Tibial nerve (tissue), 4 donors: Measurements from ENCODE around the gene SPAAR. TPM values are rescaled to one million over a fixed set of nuclear protein-coding genes. Genes with fewer than 3 reads are reported as not detected.

Experiments used
- DNase-seq, 2 donors: peaks; one replicate each; pipeline ENCODE4 v3.0.0-alpha.2; 2019; ENCODE audit warnings: low spot score in 2 of 2
- H3K27ac ChIP-seq, 4 donors: fragments of 200-600 bp; sonication (generic) in 3 of 4; one replicate each; pipeline ENCODE4 v1.5.1; 2017 to 2019; ENCODE audit warnings: mild to moderate bottlenecking in 1 of 4
- H3K27me3 ChIP-seq, 2 donors: fragments of 200-600 bp; sonication (generic) in 1 of 2; one replicate each; pipeline versions ENCODE4 v1.5.1 to v1.6.0; 2017 to 2019
- H3K36me3 ChIP-seq, 3 donors: fragments of 200-600 bp; sonication (generic); one replicate each; pipeline ENCODE4 v1.5.1; 2018 to 2019
- H3K4me1 ChIP-seq, 4 donors: fragments of 200-600 bp; sonication (generic) in 3 of 4; one replicate each; pipeline ENCODE4 v1.5.1; 2017 to 2019
- H3K4me3 ChIP-seq, 4 donors: fragments of 200-600 bp; sonication (generic) in 3 of 4; one replicate each; pipeline ENCODE4 v1.5.1; 2017 to 2019; ENCODE audit warnings: mild to moderate bottlenecking in 1 of 4, moderate library complexity in 1 of 4
- H3K9me3 ChIP-seq, 4 donors: fragments of 200-600 bp; sonication (generic) in 3 of 4; one replicate each; pipeline ENCODE4 v1.5.1; 2017 to 2019
- EP300 ChIP-seq, 2 donors: sonication (generic); formaldehyde crosslinking; IDR thresholded peaks; one replicate each; pipeline ENCODE4 v1.6.1; 2017; ENCODE audit warnings: antibody characterized with exemption in 2 of 2, mild to moderate bottlenecking in 1 of 2
- POLR2A ChIP-seq, 2 donors: fragments of 450-650 bp; IDR thresholded peaks; one replicate each; pipeline ENCODE4 v1.6.1; 2017; ENCODE audit warnings: antibody characterized with exemption in 2 of 2, mild to moderate bottlenecking in 2 of 2, moderate library complexity in 2 of 2
- WGBS, 2 donors: methylation state at CpG; one replicate each; pipeline ENCODE4 v1.1.5; 2018; 5-methylcytosine and 5-hydroxymethylcytosine counted together
- total RNA-seq, 4 donors: library from RNA; depleted of rRNA; stranded (reverse); fragments of >200 nt; gene quantifications; one replicate each; pipeline ENCODE4 v1.1.0, GENCODE V29; 2016
- TF ChIP-seq, protein P1 (sequence below), 5 experiments: fragments of 200-600 bp in 3 of 5; fragments of 450-650 bp in 2 of 5; sonication (generic) in 3 of 5; IDR thresholded peaks; one replicate each; pipeline ENCODE4 v1.5.1; 2016 to 2019; ENCODE audit warnings: antibody characterized with exemption in 5 of 5, mild to moderate bottlenecking in 3 of 5, moderate library complexity in 2 of 5

Gene SPAAR
- total RNA-seq, 4 donors from 2014 or later, result 5.1 to 12.2 (median 7.7) TPM

- Histone ChIP-seq H3K4me1 (peaks cover 0 to 51% (median 43%) of the 10 kb centered on the region in 4 donors), H3K9me3 (no peaks in the 10 kb centered on the region), H3K27ac (peak overlapping the region in 1 of 4 donors; percentile 93), H3K36me3 (no peaks in the 10 kb centered on the region), H3K4me3 (no peak overlapping the region), H3K27me3 (no peaks in the 10 kb centered on the region)
- 28 to 39% methylated on average over 3 of the region's 3 CpGs for WGBS, 2 donors
- TF ChIP-seq POLR2A (IDR thresholded peaks at IDR 0.05) (no peak), EP300 (IDR thresholded peaks at IDR 0.05) (no peak)
- TF ChIP-seq, protein P1, sequence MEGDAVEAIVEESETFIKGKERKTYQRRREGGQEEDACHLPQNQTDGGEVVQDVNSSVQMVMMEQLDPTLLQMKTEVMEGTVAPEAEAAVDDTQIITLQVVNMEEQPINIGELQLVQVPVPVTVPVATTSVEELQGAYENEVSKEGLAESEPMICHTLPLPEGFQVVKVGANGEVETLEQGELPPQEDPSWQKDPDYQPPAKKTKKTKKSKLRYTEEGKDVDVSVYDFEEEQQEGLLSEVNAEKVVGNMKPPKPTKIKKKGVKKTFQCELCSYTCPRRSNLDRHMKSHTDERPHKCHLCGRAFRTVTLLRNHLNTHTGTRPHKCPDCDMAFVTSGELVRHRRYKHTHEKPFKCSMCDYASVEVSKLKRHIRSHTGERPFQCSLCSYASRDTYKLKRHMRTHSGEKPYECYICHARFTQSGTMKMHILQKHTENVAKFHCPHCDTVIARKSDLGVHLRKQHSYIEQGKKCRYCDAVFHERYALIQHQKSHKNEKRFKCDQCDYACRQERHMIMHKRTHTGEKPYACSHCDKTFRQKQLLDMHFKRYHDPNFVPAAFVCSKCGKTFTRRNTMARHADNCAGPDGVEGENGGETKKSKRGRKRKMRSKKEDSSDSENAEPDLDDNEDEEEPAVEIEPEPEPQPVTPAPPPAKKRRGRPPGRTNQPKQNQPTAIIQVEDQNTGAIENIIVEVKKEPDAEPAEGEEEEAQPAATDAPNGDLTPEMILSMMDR (IDR thresholded peaks at IDR 0.05), result peak; percentile 56 to 90 (median 72)
- DNase-seq, result peak in 1 of 2 donors; percentile 69
These were observed 6.2 kb upstream of the SPAAR start for GRCh38 chr9:35903049-35903448.

- Histone ChIP-seq H3K27ac (peak overlapping the region; percentile 92 to 97 (median 94)), H3K4me1 (peaks cover 0 to 64% (median 56%) of the 10 kb centered on the region in 4 donors), H3K9me3 (no peaks in the 10 kb centered on the region), H3K27me3 (no peaks in the 10 kb centered on the region), H3K4me3 (no peak overlapping the region), H3K36me3 (no peaks in the 10 kb centered on the region)
- TF ChIP-seq EP300 (IDR thresholded peaks at IDR 0.05) (no peak), POLR2A (IDR thresholded peaks at IDR 0.05) (no peak)
- TF ChIP-seq, protein P1 (IDR thresholded peaks at IDR 0.05), result no peak
- 49 to 55% methylated on average over 8 of the region's 8 CpGs for WGBS, 2 donors
- no peak for DNase-seq
These were observed 5.0 kb upstream of the SPAAR start for GRCh38 chr9:35904338-35904737.

- H3K27me3 ChIP-seq, result no peaks in the 10 kb centered on the region
- H3K4me1 ChIP-seq, result peaks cover 0 to 72% (median 65%) of the 10 kb centered on the region in 4 donors
- 70 to 76% methylated on average over 8 of the region's 8 CpGs for WGBS, 2 donors
- H3K4me3 ChIP-seq, result no peak overlapping the region
- H3K36me3 ChIP-seq, result no peaks in the 10 kb centered on the region
- DNase-seq, result no peak
- TF ChIP-seq POLR2A (IDR thresholded peaks at IDR 0.05) (no peak), EP300 (IDR thresholded peaks at IDR 0.05) (no peak)
- TF ChIP-seq, protein P1 (IDR thresholded peaks at IDR 0.05), result no peak
- peak overlapping the region; percentile 92 to 97 (median 94) for H3K27ac ChIP-seq
- H3K9me3 ChIP-seq, result no peaks in the 10 kb centered on the region
These were observed 4.1 kb upstream of the SPAAR start for GRCh38 chr9:35905051-35905781.

DNA sequence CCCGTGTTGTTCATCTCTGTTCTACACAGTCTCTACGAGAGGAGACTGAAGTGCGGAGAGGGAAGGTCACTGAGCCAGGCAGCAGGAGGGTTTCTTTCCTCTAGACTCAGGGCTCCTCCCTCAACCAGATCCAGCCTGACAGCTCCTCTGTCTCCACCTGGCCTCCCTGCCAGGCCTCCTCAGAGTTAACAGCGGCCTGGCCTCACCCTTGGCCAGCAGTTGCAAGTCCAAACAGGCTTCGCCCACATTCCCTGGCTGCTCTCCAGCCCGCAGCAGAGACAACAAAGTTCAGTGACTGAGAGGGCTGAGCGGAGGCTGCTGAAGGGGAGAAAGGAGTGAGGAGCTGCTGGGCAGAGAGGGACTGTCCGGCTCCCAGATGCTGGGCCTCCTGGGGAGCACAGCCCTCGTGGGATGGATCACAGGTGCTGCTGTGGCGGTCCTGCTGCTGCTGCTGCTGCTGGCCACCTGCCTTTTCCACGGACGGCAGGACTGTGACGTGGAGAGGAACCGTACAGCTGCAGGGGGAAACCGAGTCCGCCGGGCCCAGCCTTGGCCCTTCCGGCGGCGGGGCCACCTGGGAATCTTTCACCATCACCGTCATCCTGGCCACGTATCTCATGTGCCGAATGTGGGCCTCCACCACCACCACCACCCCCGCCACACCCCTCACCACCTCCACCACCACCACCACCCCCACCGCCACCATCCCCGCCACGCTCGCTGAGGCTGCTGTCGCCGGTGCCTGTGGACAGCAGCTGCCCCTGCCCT lies 3.2 kb upstream of the SPAAR start, which contains the start of gene HRCT1:
TSS of gene HRCT1 (plus strand) at position 291 of the 768 bp plus-strand sequence. CDS start at position 377, 86 bp downstream.
- TF ChIP-seq EP300 (IDR thresholded peaks at IDR 0.05) (peak; percentile 16 to 91), POLR2A (IDR thresholded peaks at IDR 0.05) (peak in 1 of 2 donors; percentile 59)
- TF ChIP-seq, protein P1 (IDR thresholded peaks at IDR 0.05), result no peak
- peak; percentile 91 to 93 for DNase-seq
- peak within 1 kb of the TSS; percentile 92 to 97 (median 94) for H3K27ac ChIP-seq
- no peaks in the 10 kb centered on the region for H3K27me3 ChIP-seq
- no peaks in the 10 kb centered on the region for H3K9me3 ChIP-seq
- peak within 1 kb of the TSS; percentile 17 to 47 (median 24) for H3K4me3 ChIP-seq
- peaks cover 0 to 81% (median 69%) of the 10 kb centered on the region in 4 donors for H3K4me1 ChIP-seq
- H3K36me3 ChIP-seq, result no peaks in the 10 kb centered on the region
- 21 to 28% methylated on average over 19 to 30 of the region's 30 CpGs for WGBS, 2 donors
